PFSK-1 (cell line): Measurements from ENCODE around the gene PPP5C.

Experiments
- FOXP2 ChIP-seq: optimal IDR thresholded peaks from 2 replicates; pipeline ENCODE3; 2011; ENCODE audit warnings: borderline replicate concordance, control low read depth, inconsistent platforms; ENCODE audit not compliant: insufficient read depth; ENCODE audit errors: extremely low read length, extremely low read depth
- POLR2AphosphoS5 ChIP-seq: IDR thresholded peaks from 2 replicates; pipeline ENCODE4 v1.6.1; 2012; ENCODE audit warnings: low read depth, mild to moderate bottlenecking, control low read depth, low read length, moderate library complexity
- SIN3A ChIP-seq: IDR thresholded peaks from 2 replicates; pipeline ENCODE4 v1.6.1; 2012; ENCODE audit warnings: mild to moderate bottlenecking, low read length, moderate library complexity, borderline replicate concordance; ENCODE audit not compliant: insufficient read depth
- TAF1 ChIP-seq: IDR thresholded peaks from 2 replicates; pipeline ENCODE4 v1.6.1; 2012; ENCODE audit warnings: low read length, control low read depth, borderline replicate concordance; ENCODE audit not compliant: insufficient read depth
- TF ChIP-seq, protein P1 (sequence below), 2 experiments: IDR thresholded peaks; 2 replicates each; pipeline versions ENCODE4 v1.6.1 to v1.8.0; 2011 to 2012; ENCODE audit warnings: low read depth in 2 of 2, low read length in 2 of 2, control low read depth in 1 of 2, inconsistent platforms in 1 of 2, mild to moderate bottlenecking in 1 of 2, moderate library complexity in 1 of 2; ENCODE audit not compliant: insufficient read depth in 1 of 2

Gene PPP5C

DNA sequence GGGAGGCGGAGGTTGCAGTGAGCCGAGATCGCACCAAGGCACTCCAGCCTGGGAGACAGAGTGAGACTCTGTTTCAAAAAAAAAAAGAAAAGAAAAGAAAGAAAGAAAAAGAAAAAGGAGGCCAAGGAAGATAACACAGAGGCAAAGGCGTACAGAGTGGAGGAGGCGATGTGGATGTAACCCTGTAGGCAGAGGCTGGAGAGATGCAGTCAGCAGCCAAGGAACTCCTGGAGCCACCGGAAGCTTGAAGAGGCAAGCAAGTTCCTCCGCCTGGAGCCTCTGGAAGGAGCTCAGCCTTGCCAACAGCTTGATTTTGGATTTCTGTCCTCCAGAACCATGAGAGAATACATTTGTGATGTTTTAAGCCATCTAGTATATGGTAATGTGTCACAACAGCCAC lies 73.2 kb downstream of the PPP5C start:
- TF ChIP-seq TAF1: no peak
- TF ChIP-seq, protein P1, sequence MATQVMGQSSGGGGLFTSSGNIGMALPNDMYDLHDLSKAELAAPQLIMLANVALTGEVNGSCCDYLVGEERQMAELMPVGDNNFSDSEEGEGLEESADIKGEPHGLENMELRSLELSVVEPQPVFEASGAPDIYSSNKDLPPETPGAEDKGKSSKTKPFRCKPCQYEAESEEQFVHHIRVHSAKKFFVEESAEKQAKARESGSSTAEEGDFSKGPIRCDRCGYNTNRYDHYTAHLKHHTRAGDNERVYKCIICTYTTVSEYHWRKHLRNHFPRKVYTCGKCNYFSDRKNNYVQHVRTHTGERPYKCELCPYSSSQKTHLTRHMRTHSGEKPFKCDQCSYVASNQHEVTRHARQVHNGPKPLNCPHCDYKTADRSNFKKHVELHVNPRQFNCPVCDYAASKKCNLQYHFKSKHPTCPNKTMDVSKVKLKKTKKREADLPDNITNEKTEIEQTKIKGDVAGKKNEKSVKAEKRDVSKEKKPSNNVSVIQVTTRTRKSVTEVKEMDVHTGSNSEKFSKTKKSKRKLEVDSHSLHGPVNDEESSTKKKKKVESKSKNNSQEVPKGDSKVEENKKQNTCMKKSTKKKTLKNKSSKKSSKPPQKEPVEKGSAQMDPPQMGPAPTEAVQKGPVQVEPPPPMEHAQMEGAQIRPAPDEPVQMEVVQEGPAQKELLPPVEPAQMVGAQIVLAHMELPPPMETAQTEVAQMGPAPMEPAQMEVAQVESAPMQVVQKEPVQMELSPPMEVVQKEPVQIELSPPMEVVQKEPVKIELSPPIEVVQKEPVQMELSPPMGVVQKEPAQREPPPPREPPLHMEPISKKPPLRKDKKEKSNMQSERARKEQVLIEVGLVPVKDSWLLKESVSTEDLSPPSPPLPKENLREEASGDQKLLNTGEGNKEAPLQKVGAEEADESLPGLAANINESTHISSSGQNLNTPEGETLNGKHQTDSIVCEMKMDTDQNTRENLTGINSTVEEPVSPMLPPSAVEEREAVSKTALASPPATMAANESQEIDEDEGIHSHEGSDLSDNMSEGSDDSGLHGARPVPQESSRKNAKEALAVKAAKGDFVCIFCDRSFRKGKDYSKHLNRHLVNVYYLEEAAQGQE (IDR thresholded peaks at IDR 0.05; ENCODE audit: insufficient read depth in 1 of 2, low read depth in 2 of 2, low read length in 2 of 2): no peak

DNA sequence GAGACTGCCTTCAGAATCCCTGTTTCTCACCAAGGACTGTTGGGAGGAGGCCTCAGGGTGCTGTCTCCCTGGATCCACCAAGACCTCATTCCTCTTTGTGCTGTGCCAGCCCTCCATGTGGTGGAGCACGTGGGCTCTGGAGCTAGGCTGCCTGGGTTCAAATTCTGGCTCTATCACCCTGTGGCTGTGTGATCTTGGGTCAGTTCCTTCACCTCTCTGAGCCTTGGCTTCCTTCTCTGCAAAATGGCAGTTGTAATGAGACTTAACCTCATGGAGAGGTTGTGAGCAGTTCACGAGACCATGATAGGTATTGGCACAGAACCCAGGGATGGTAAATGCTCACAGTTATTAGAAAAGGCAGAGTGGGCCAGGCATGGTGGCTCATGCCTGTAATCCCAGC lies 75.5 kb downstream of the PPP5C start:
- TF ChIP-seq, protein P1 (IDR thresholded peaks at IDR 0.05; ENCODE audit: insufficient read depth in 1 of 2, low read depth in 2 of 2, low read length in 2 of 2): no peak
- TF ChIP-seq POLR2AphosphoS5 (no peak), SIN3A (no peak), TAF1 (no peak), FOXP2 (no peak)

DNA sequence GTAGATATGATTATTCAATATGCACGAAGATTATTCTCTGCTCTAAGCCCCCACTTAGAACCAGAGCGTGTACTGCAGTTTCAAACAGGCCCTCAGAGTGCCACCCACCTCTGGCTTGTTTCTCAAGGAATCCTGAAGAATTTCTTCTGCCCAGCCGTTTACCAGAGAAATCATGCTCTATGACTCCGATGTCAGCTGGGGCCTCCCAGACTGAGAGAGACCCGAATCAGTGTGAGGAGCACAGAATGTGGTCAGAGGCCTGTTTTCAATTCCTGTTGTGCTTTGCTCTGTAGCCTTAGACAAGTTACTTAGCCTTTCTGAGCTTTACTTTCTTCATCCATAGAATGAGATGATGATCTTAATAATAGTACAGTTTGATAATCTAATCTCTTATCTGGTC lies 76.3 kb downstream of the PPP5C start:
- TF ChIP-seq SIN3A (no peak), TAF1 (no peak), POLR2AphosphoS5 (no peak), FOXP2 (no peak)
- TF ChIP-seq, protein P1 (IDR thresholded peaks at IDR 0.05; ENCODE audit: insufficient read depth in 1 of 2, low read depth in 2 of 2, low read length in 2 of 2): no peak

DNA sequence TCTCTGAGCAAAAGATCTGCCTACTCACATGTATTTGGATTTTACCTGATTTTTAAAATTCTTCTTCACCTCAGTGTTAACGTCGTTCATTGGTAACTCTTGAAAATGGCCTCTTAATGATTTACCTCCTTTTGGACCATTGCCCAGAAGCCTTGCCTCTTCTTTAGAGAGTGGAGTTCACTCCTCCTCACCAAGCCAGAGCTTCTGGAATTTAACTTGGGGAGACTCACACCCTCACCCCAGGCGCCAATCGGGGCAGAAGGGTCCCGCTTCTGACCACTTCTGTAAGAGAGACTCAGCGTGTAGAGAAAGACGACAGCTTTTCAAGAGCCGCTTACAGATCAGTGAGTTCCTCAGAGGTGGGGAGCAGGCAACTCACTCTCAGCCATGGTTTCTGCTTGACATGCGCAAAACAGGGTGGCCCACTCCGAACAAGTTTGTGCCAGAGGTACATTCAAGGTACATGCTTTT lies 79.2 kb downstream of the PPP5C start:
- TF ChIP-seq TAF1: no peak
- TF ChIP-seq, protein P1 (IDR thresholded peaks at IDR 0.05; ENCODE audit: insufficient read depth in 1 of 2, low read depth in 2 of 2, low read length in 2 of 2): no peak
- TF ChIP-seq FOXP2: no peak
- TF ChIP-seq POLR2AphosphoS5: no peak
- TF ChIP-seq SIN3A: no peak

DNA sequence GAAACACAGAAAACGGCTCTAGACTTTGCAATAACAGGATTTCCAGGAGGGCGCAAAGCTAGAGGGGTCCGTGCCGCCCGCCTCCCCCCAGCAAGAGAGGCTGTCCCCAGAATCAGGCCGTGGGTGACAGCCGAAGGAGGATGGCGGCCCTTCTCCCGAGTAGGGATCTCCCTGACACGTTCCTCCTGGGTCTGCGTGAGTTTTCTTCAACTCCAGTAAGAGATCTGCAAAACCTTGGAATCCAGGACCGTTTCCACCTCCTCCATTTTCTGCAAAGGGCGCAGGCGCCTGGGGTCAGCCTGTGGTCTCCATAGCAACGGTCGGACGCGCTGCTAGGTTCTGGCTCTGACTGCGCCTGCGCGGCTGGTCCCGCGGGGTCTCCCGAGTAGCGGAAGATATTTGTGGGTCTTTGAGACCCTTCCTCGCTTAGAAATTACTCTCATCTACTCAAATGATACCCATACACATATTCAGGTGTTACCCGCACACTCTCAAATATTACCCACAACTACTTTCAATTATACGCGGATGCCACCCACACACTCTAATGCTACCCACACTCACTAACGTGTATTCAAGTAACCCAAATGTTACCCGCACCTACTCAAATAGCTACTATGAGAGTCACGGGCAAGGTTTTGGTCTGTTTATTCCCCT lies 79.7 kb downstream of the PPP5C start:
- no peak for TF ChIP-seq TAF1
- TF ChIP-seq, protein P1 (IDR thresholded peaks at IDR 0.05; ENCODE audit: insufficient read depth in 1 of 2, low read depth in 2 of 2, low read length in 2 of 2): no peak
